Tongue (tissue), 2 donors: ENCODE data around the gene ATG10. TPM values are rescaled to one million over a fixed set of nuclear protein-coding genes. Genes with fewer than 3 reads are reported as not detected.
A peak's percentile ranks its signal among the peaks of the same experiment; 100 is the strongest.
"Not testable (repeated sequence)": the region's sequence is repeated elsewhere in the genome, so short reads cannot be mapped to it uniquely, and the experiment has no call there.

Experiments
- DNase-seq: peaks from one replicate; pipeline ENCODE4 v3.0.0-alpha.2; 2015
- total RNA-seq: library from RNA; depleted of rRNA; stranded (reverse); fragments of >200 nt; gene quantifications from one replicate; pipeline ENCODE4 v1.2.3, GENCODE V29; 2014

ATG10 gene
- total RNA-seq, 1 donor from 2014 or later = 11.3 TPM

DNA sequence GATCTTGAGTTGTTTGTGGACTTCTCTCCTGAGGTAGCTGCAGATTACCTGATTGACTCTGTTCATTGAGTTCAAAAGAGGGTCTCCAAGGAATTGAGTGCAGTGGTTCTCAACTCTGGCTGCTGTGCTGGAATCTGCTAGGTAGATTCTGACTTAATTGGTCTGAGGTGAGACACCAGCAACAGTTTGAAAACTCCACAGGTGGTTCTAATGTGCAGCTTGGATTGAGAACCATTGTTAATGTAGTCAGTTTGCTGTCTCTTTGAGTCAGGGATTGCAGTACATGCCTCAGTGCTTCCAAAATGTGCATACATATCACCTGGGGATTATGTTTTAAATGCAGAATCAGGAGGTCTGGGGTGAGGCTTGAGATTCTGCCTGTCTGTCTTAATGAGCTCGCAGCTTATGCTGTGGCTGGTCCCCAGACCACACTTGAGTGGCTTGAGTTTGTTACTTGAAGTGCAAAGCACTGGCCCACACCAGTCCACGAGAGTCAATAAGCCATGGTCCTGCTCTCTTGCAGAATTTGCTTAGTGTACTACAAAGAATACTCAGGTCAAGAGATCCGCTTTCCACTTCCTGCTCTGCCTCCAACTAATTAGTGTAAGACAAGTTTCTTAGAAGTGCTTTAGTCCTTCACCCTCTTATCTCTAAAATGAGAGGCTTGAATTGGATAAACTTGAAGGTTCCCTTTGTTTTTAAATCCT lies 82.3 kb downstream of the ATG10 start:
- no peak for DNase-seq

DNA sequence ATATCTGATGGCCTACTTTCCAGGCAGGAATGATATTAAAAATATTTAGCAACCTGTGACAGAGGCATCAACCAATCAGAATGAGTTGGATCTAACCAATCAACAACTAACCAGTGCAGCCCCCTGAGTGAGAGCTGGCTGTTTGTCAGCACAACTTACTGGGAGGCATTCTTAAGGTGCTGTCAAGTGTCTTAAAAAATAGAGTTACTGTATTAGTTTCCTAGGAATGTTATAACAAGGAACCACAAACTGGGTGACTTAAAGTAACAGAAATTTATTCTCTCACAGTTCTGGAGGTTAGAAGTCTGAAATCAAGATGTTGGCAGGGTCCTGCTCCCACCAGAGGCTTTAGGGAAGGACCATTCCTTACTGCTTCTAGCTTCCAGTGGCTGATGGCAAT lies 85.2 kb downstream of the ATG10 start:
- DNase-seq = no peak

DNA sequence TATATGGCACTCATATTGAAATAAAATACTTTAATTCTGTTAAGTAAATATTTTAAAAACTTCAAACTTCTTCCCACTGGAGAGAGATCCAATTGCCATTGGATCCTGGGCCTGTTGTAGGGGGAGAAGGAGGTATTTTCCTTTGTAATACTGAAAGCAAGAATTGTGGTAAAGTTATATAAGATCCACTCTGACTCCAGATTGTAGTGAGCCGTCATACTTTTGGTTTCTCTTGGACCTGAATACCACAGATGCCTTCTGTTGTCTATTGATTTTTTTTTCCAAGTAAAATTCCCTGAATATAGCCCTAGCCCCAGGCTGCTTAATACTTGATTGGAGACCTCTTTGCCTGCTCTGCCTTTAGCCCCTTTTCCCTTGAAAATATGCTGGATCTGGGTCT lies 86.9 kb downstream of the ATG10 start:
- DNase-seq = no peak

DNA sequence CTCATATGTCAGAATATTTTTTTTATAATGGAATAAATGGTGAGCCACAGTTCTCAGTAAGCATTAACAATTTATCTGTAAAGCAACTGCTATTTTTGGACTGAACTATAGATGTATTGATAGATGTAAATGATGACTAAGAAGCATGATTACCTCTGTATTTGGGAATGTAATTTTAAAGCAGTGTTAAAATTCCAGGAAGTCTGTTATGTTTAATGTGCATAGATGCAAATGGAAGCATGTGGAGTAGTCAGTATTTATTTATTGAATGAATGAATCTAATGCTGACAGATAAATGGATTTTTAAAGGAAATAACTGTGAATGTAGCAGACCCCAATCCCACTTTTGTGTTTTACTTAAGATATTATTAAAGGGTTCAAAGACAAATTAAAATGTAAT lies 95.0 kb downstream of the ATG10 start:
- no peak for DNase-seq

DNA sequence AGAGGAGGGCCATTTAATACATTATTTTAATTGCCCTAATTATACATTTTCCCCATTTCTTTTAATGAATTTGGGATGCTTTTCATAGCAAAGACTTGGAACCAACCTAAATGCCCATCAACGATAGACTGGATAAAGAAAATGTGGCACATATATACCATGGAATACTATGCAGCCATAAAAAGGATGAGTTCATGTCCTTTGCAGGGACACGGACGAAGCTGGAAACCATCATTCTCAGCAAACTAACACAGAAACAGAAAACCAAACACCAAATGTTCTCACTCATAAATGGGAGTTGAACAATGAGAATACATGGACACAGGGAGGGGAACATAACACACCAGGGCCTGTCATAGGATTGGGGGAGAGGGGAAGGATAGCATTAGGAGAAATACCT lies 96.2 kb downstream of the ATG10 start:
- not testable (repeated sequence) for DNase-seq

DNA sequence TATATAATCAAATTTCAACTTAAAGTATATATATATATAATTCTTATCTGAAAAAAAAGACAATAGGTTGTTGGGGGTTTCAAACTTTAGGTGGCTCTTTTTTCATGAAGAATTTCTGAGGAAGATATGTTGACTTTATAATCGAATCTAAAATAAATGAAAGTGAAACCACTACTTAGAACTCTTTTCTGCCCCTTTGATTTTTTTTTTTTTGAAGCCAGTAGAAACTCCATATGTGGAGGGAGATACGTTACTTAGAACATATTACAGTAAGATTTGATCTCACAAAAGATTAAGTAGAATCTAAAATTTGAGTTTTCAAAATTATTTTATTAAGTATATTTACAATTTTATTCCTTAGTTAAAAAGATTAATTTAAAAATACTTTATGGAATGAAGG lies 96.9 kb downstream of the ATG10 start:
- no peak for DNase-seq

DNA sequence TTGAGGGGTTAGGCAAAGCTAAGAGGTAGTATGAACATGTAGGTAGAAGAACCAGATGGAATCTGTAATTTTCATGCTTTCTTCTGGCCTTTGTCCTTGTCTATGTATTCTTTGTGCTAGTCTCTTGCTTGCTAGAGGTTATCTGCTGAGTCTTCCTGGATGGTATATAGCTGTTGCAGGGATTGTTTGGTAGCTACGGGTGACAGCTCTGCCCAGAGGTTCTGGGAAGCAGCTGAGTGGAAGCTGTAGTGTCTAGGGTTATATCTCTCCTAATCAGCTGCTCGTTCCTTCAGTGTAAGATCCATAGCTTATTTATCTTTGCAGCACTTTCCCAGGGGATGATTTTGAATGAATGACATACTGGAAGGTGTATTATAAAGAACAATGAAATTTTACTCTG lies 100.3 kb downstream of the ATG10 start:
- peak; percentile 18 for DNase-seq

DNA sequence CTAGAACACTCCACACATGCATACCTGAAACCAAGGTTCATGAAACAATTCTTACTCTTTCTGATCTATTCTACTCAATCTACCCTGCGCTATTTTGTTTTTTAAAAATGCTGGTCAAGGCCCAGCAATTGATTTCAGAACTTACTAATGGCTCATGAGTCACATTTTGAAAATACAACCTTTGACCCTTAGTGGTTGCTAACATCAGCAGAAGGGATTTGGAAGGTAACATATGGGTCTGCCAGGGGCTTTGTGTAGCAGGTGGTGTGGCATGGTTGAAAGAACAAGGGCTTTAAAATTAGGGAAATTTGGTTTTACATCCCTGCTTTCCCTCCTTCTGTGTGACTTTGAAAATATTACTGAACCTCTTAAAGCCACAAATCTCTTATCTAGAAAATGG lies 101.4 kb downstream of the ATG10 start:
- no peak for DNase-seq

DNA sequence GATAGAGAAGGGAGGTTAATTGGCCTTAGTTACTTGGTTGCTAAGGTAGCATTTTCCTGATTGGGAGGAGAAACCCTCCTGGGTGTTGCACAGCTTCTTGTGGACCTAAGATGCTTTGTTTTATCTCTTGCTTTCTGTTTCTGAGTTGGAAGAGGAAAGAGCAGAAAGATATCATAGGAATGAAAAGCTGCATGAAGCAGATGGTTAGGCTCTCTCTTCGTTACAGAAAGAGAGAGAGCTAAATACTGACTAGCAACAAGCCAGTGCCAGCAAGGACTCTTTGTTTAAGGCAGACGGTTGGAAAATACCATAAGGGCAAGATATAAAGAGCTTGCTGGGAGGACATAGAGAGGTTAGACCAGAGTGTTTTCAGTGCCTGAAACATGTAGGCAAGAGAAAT lies 103.1 kb downstream of the ATG10 start:
- peak; percentile 6 for DNase-seq

DNA sequence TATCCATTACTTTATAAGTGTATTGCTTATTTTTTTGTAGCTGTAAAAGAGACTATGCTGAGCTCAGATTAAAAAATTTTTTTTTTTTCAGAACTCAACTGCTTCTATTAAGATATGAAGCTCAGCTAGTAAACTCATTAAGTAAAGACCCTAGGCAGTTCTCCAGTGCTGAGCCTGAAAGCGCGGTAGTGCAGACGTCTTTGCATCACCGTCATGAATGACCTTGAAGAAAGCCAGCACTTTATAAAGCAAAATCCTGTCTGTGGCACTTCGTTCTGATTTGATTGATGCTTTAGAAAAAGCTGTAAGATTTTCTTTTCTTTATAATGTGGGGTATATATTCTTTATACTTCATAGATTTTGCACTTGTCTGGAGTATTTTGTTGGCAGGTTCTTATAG lies 105.7 kb downstream of the ATG10 start:
- no peak for DNase-seq

DNA sequence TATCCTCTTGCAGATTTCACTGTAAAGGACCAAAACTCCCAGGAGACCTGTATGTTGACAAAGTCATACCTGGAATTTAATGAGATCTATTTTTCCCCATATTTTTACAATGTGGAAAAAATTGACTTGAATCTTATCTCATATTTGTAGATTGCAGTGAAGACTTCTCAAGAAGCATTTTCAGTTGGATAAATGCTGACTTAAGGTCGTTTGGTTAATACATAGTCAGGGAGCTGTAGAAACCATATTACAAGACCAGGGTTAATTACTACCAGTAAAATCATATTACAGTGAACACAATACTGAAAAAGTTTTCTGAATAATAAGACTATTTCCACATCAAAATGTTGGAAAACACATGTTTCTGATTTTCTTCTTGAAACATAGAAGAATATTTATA lies 119.8 kb downstream of the ATG10 start:
- DNase-seq = no peak

DNA sequence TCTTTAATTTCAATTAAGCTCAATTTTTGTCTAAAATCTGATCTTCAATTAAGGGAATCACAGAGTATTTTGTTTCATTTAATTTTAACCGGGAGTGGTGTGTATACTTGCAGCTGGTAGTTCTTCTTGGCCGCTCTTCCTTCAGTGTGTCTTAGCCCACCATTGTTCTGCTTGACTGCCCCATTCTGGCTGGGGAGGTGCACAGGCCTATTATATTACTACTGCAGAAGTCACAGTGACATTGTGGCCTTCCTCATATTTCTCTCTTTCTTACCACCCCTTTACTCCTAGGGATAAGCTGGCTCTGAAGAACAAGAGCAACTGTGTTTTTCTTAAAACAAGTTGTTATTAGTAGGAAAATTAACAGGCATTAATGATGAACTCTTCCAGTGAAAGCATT lies 123.7 kb downstream of the ATG10 start:
- no peak for DNase-seq

DNA sequence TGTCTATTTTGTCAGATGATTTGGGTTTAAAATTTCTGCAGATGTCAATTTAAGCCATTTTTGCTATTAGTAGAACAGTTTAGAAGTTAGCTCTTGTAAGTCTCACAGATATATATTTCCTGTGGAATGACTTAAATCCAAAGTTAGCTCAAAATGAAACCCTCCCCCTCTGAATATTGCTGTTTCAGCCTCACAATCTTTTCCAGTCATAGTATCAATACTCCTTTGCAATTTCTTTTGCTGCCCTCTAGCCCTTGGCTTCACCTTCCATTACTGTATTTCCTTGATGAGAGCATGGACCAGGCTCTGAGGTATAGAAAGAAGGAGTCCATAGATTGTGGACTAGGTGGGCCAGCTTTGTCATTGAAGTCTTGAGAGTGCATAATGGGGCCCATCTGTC lies 124.4 kb downstream of the ATG10 start:
- DNase-seq = no peak

DNA sequence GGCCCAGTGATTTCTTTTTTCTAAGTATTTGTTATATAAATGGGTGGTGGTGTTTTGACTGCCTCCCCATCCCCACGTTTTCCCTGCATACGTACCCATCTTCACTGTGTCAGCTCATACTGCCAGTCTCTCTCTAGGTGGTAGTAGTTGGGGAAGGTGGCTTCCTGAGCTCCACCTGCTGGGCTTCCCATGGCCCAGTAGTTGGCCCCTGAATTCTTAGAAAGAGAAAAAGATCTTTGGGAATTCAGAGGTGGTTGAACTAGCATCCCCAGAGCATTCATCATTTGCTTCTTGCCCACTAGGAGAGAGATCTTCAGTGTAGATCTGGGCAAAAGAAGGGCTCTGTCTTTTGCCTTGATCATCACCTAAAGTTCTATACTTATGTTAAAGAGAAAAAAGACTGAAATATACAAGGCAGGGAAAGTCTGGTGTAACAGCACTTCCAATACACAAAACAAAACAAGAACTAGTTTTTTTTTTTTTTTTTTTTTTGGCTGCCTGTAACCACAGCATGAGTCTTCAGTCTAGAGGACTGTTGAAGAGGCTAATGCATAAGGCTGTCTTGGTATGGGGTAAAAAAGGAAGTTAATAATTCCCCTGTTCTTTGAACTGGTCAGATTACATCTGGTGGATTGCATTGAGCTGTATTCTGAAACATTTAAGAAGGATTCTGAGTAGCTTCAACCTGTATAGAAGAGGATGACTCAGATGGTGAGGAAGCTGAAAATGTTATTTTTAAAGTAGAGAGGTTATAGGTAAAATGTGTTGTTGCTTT lies 128.7 kb downstream of the ATG10 start:
- DNase-seq = no peak

DNA sequence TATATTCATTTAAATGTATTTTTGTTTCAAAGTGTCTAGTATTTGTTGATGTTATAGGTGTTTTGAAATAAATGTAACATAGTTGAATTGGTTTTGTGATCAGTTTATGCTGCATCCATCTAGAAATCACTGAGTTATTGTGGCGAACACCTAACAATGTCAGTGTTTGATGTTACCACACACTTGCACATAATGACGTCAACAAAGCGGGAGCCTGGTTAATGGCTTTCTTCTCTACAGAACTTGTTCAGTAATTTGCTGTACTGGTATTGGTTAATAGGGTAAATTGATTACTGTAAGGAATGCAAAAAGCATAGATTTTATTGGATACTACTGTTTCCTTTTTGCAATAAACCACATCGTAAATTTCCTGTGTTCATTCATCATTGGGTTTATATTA lies 133.0 kb downstream of the ATG10 start:
- no peak for DNase-seq

DNA sequence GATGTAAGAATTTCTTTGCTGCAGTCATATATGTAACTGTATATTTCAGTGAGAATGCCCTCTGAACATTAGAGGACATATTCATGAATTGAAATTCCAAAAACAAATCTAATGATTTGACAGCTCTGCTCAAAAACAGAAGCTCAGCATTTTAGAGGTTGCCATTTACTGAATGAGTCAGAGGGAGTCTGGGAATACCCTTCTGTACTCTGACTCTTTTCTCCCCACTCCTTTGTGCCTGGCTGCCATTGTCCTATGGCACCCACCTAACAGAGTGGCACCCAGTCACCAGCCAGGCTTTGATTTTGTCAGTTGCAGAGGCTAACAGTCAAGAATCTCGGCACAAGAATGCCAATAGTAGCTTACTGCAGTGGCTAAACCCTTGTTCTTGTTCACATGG lies 133.6 kb downstream of the ATG10 start:
- DNase-seq = no peak

DNA sequence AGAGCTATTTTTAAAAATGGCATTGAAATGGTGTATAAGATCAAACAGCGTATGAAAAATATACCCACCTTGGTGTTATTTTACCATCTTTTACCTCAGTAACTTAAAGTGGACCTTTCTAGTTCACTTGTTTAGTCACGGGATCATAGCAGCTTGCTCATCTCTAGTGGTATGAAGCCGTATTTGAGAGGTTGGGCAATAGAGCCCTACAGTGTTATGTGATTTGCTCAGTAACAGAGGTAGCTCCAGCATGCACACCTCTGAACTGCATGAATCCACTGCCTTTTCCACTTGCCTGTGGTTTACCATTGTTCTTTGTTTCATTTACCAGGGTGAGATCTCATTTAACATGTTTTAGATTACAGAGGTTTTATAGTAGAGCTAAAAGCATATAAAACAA lies 134.4 kb downstream of the ATG10 start:
- no peak for DNase-seq

DNA sequence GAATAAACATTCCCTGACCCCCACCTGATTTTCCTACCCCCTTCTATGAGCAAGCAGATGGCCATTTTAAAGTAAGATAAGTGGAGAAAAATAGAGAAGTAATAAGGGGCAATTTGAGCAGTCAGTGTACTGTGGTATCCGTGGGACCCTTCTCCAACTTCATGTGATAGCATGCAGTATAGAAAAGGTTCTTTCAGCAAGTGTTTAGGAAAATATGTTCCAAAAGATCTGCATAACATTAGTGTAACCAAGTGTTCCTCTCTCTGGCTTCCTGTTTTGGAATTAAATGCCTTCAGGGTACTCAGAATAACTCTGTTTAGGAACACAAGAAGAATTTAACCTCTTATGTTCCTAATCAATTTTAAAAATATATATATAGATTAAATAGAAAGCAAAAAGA lies 134.9 kb downstream of the ATG10 start:
- peak; percentile 44 for DNase-seq

DNA sequence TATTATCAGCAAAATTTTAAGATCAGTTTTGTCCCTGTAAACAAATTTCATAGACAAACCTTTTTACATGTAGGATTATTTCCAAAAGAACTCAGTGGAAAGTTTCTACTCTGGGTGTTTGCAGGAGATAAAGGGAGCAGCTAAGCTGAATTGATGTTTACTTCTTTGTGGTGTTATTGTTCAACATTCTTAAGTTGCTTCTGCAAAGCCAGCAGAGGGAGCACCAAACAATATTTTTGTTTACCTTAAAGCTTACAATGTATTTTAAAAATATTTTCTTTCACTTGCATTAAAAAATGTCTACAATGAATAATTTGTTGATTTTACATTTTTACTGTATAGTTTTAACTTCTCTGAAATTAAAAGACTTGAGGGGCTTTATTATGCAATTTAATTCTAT lies 135.4 kb downstream of the ATG10 start:
- peak; percentile 49 for DNase-seq

DNA sequence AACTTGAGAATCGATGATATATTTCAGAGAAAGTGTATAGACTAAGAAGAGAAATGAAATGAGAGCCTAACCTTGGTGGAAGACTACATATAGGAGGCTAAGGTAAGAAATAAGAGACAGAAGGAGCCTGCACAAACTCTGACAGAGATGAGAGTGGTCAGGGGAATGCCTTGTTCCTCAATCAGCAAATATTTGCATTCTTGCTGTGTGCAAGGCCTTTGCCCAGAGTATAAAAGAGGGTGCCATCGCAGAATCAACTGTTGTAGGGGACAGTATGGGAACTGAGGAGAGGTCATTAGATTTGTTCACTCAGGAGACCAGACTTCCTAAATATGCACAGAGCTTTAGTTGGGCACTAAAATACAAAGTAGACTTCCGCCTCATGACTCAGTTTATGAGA lies 137.2 kb downstream of the ATG10 start:
- DNase-seq = no peak

DNA sequence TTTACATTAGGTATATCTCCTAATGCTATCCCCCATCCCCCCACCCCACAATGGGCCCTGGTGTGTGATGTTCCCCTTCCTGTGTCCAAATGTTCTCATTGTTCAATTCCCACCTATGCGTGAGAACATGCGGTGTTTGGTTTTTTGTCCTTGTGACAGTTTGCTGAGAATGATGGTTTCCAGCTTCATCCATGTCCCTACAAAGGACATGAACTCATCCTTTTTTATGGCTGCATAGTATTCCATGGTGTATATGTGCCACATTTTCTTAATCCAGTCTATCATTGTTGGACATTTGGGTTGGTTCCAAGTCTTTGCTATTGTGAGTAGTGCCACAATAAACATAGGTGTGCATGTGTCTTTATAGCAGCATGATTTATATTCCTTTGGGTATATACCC lies 138.1 kb downstream of the ATG10 start:
- not testable (repeated sequence) for DNase-seq

DNA sequence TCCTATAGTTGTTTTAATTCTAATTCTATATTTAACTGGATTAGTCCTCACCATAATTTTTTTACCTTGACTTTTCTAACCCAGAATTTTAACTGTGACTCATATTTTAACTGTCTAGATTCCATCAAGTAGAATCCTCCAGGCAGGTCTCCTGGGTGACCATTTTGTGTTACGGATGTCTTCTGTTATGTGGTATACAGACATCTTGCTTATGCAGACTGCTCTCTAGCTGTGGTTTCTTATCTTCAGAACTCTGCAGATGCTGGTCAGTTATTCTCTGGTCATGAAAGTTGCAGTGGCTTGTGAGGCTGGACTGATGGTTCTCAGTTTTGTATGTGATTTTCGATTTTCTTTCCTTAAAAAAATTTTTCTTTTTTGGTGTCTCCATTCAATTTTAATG lies 139.4 kb downstream of the ATG10 start:
- DNase-seq = no peak

DNA sequence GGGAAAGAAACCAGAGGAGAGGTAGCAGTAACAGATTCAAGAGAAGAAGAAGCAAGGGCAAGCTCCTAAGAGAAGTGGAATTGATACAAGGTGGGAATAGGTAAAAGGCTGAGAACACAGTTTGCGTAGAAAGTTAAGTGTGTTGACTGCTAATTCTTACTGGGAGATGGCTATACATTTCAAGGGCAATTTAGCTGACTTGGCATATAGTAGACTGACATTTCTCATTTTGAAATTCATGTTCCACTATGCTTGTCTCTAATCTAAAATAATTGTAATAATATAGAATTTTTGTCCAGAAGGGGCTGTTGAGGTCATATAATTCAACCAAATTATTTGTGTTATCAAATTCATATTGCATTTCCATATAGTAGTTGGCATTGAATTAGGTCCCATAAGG lies 144.0 kb downstream of the ATG10 start:
- no peak for DNase-seq

DNA sequence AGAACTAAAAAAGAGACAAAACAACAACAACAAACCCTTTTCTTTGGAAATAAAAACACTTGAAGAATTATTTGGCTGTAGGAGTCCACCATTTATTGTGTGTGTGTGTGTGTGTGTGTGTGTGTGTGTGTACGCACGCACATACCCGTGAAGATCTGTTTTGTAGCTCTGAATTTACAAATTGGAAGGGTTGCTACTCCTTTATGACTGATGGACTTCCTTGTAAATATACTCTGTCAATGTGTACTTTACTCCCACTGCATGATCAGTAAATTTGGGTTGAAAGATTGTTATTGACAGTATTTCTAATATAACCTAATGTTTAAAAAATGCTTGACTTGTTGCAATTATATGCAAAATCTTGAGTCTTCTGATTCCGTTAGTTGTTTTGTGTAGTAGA lies 148.1 kb downstream of the ATG10 start:
- no peak for DNase-seq
